Measurements from ENCODE around the gene N4BP3.
A peak's percentile ranks its signal among the peaks of the same experiment; 100 is the strongest.
"Not testable (repeated sequence)": the region's sequence is repeated elsewhere in the genome, so short reads cannot be mapped to it uniquely, and the experiment has no call there.

N4BP3 gene

DNA sequence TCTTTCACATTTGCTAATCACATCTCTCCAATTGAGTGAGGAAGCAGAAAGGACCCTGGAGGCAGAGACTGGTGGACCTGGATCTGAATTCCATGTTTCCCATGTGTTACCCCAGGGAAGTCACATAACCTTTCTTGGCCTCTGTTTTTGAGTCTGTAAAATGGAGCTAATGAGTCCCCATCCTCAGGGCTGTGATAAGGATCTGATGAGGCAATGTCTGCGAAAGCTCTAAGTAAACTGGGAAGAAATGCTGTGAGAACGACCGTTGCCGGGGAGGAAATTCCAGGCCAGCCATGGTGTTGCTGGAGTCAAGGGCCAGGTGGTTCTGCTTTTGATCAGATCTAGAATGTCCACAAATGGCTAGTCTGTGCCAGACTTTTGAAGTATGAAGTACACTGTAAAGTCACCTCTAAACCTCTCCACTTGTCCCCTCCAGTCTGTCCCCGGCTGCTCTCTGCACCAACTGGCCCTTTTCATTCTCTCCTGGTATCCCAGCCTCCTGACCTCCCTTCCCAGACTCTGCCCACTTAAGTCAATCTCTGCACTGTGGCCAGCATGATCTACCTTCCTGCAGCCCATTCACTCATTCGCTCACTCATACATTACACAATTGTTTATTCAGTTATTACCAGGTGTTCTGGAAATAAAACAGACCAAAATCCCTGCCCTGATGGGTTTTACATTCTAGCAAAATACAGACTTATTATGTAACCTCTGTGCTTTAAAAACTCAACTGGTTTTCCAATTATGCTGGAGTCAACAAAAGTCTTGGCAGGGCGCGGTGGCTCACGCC is 32.5 kb upstream of the N4BP3 start:
- Histone ChIP-seq H3K9me3 (ENCODE audit: control insufficient read depth, low read length) (no peaks in the 10 kb centered on the region), H3K27me3 (replicated peaks; ENCODE audit: control insufficient read depth, insufficient read depth, low read length) (peaks cover 36% of the 10 kb centered on the region), H3K9ac (ENCODE audit: low read length) (no peak overlapping the region), H3K4me1 (ENCODE audit: control insufficient read depth, insufficient read depth, low read length) (peaks cover 3% of the 10 kb centered on the region), H3K36me3 (ENCODE audit: control insufficient read depth, insufficient read depth, low read length, severe bottlenecking) (no peaks in the 10 kb centered on the region), H3K4me3 (ENCODE audit: low read length) (no peak overlapping the region)
- DNase-seq (ENCODE audit: low read depth): no peak

DNA sequence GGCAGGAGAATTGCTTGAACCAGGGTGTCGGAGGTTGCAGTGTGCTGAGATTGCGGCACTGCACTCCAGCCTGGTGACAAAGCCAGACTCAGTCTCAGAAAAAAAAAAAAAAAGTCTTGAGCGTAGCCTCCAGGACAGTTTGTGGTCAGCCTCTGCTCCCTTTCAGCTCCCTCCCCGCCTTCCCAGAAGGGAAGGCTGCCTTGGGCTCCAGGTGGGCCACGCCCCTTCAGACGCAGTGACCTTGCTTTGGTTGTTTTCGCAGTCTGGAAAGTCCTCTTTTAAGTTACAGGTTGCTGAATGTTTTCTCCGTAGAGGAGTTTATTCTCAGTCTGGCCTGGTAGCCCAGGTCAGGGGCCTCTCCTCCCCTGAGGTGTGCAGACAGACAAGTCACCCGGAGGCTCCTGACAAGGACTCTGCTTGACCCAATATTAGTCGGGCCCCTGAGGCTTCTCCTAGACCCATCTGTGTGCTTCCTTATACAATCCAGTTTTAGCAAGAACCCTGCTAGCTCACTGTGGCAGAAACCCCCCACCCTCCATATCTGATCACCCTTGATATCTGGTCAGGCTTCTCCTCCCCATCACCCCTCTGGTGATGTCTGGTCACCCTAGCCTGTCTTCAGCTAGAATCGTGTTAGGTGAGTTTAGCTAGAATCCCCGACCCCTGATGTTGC is 31.6 kb upstream of the N4BP3 start:
- Histone ChIP-seq H3K9me3 (ENCODE audit: control insufficient read depth, low read length) (no peaks in the 10 kb centered on the region), H3K4me1 (ENCODE audit: control insufficient read depth, insufficient read depth, low read length) (no peaks in the 10 kb centered on the region), H3K27me3 (replicated peaks; ENCODE audit: control insufficient read depth, insufficient read depth, low read length) (peaks cover 36% of the 10 kb centered on the region), H3K4me3 (ENCODE audit: low read length) (no peak overlapping the region), H3K9ac (ENCODE audit: low read length) (no peak overlapping the region), H3K36me3 (ENCODE audit: control insufficient read depth, insufficient read depth, low read length, severe bottlenecking) (no peaks in the 10 kb centered on the region)
- no peak for DNase-seq (ENCODE audit: low read depth)

DNA sequence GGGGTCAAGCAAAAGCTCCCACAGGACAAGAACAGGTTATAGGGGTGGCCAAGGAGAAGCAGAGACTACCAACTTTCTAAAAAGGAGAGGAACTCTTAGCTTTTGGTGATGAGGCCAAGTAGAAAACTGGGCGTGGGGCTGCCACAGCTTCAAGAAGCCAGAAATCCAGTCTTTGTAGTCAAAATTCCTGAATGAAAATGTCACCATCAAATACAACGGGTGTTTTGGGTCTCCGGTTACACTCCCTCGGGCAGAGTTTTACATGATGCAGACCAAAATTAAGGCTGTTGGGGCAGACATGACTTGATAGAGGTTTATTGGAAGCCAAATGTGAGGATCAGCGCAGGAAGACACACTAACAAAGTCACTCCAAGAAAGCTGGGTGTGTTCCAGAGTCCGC is 29.4 kb upstream of the N4BP3 start:
- H3K4me1 ChIP-seq (ENCODE audit: control insufficient read depth, insufficient read depth, low read length): no peaks in the 10 kb centered on the region
- H3K9me3 ChIP-seq (ENCODE audit: control insufficient read depth, low read length): no peaks in the 10 kb centered on the region
- no peak overlapping the region for H3K9ac ChIP-seq (ENCODE audit: low read length)
- H3K36me3 ChIP-seq (ENCODE audit: control insufficient read depth, insufficient read depth, low read length, severe bottlenecking): no peaks in the 10 kb centered on the region
- peak; percentile 25 for DNase-seq (ENCODE audit: low read depth)
- H3K27me3 ChIP-seq (replicated peaks; ENCODE audit: control insufficient read depth, insufficient read depth, low read length): peaks cover 36% of the 10 kb centered on the region
- no peak overlapping the region for H3K4me3 ChIP-seq (ENCODE audit: low read length)

DNA sequence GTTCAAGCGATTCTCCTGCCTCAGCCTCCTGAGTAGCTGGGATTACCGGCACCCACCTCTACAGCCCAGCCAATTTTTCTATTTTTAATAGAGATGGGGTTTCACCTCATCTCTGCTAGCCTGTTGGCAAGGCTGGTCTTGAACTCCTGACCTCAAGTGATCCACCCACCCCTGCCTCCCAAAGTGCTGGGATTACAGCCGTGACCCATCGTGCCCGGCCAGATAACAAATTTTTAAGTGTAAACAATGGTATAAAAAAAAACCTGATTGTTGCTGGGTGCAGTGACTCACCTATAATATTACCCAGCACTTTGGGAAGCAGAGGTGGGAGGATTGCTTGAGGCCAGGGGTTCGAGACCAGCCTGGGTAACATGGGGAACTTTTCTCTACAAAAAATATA is 28.0 kb upstream of the N4BP3 start:
- Histone ChIP-seq H3K9me3 (ENCODE audit: control insufficient read depth, low read length) (no peaks in the 10 kb centered on the region), H3K36me3 (ENCODE audit: control insufficient read depth, insufficient read depth, low read length, severe bottlenecking) (no peaks in the 10 kb centered on the region), H3K4me3 (ENCODE audit: low read length) (no peak overlapping the region), H3K9ac (ENCODE audit: low read length) (no peak overlapping the region), H3K27me3 (replicated peaks; ENCODE audit: control insufficient read depth, insufficient read depth, low read length) (peaks cover 30% of the 10 kb centered on the region), H3K4me1 (ENCODE audit: control insufficient read depth, insufficient read depth, low read length) (no peaks in the 10 kb centered on the region)
- no peak for DNase-seq (ENCODE audit: low read depth)

DNA sequence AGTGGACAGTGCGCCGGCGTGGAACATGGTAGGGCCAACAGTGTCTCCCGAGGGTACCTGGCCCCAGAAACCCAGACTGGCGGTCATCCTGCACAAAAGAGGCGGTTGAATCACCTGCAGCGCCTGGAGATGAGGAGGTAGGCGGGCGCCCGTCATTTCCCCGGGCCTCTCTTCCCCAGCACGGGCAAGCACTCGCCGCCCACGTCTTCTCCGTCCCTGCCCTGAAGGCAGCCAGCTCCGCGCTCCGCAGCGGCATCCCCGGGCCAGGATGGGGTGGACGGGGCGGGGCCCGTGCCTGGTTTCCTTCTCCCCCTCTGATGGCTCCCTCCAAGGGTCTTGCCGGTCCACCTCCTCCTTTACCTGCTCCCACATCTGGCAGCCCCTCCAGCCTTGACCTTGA is 27.1 kb upstream of the N4BP3 start:
- H3K9me3 ChIP-seq (ENCODE audit: control insufficient read depth, low read length): no peaks in the 10 kb centered on the region
- no peak overlapping the region for H3K9ac ChIP-seq (ENCODE audit: low read length)
- H3K36me3 ChIP-seq (ENCODE audit: control insufficient read depth, insufficient read depth, low read length, severe bottlenecking): no peaks in the 10 kb centered on the region
- peaks cover 21% of the 10 kb centered on the region for H3K27me3 ChIP-seq (replicated peaks; ENCODE audit: control insufficient read depth, insufficient read depth, low read length)
- no peak for DNase-seq (ENCODE audit: low read depth)
- H3K4me3 ChIP-seq (ENCODE audit: low read length): no peak overlapping the region
- no peaks in the 10 kb centered on the region for H3K4me1 ChIP-seq (ENCODE audit: control insufficient read depth, insufficient read depth, low read length)

DNA sequence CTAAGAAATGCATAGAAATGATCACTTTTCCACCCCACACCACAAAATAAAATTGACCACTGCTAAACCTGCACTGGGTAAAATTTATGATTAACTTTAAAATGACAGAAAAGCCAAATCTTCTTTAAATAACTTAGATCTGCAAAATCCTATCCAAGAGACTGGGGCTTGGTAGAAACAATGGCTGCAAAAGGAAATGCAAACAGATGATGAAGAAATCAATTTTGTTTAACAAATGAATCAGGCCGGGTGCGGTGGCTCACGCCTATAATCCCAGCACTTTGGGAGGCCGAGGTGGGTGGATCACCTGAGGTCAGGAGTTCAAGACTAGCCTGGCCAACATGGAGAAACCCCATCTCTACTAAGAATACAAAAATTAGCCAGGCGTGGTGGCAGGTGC is 26.1 kb upstream of the N4BP3 start:
- H3K9me3 ChIP-seq (ENCODE audit: control insufficient read depth, low read length); H3K9ac ChIP-seq (ENCODE audit: low read length); H3K4me1 ChIP-seq (ENCODE audit: control insufficient read depth, insufficient read depth, low read length); DNase-seq (ENCODE audit: low read depth); H3K4me3 ChIP-seq (ENCODE audit: low read length); H3K36me3 ChIP-seq (ENCODE audit: control insufficient read depth, insufficient read depth, low read length, severe bottlenecking): not testable (repeated sequence)
- H3K27me3 ChIP-seq (replicated peaks; ENCODE audit: control insufficient read depth, insufficient read depth, low read length): peaks cover 16% of the 10 kb centered on the region

DNA sequence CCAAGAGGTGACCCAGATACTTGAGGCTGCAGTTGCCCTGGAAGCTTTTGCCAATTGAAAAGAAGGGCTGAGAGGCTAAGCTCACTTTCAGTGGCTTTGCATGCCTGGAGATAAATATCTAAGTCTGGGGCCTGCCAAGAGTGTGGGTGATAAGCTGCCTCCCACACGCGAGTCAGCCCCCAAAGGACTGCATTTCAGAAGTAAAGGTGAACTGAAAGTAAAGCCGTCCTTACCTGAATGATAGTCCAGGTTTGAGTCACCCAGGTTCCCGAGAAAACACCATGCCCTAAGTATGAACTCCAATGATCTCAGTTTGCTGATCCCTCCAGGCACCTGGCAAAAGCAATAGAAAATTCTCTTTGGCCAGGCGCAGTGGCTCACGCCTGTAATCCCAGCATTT is 22.5 kb upstream of the N4BP3 start:
- Histone ChIP-seq H3K4me3 (ENCODE audit: low read length) (no peak overlapping the region), H3K9me3 (ENCODE audit: control insufficient read depth, low read length) (peaks cover 4% of the 10 kb centered on the region), H3K36me3 (ENCODE audit: control insufficient read depth, insufficient read depth, low read length, severe bottlenecking) (no peaks in the 10 kb centered on the region), H3K27me3 (replicated peaks; ENCODE audit: control insufficient read depth, insufficient read depth, low read length) (peaks cover 4% of the 10 kb centered on the region), H3K9ac (ENCODE audit: low read length) (no peak overlapping the region), H3K4me1 (ENCODE audit: control insufficient read depth, insufficient read depth, low read length) (no peaks in the 10 kb centered on the region)
- DNase-seq (ENCODE audit: low read depth): no peak

DNA sequence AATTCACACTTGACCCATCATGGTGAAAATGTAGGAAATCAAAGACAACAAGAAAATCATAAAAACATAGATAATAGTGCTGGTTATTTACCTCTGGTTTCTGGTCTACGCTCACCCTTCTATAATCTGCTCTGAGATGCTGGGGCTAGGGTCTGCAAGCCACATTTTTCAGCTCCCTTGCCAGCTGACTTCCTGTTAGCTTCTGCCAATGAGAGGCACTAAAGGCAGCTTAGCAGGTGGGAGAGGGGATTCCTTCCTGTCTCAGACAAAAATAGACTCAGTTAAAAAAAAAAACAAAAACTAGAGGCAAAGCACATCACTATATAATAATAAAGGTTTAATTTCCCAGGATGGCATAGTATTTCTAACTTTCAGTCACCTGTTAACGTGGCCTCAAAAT is 20.2 kb upstream of the N4BP3 start:
- Histone ChIP-seq H3K36me3 (ENCODE audit: control insufficient read depth, insufficient read depth, low read length, severe bottlenecking) (no peaks in the 10 kb centered on the region), H3K4me1 (ENCODE audit: control insufficient read depth, insufficient read depth, low read length) (no peaks in the 10 kb centered on the region), H3K9me3 (ENCODE audit: control insufficient read depth, low read length) (peaks cover 4% of the 10 kb centered on the region), H3K4me3 (ENCODE audit: low read length) (no peak overlapping the region), H3K27me3 (replicated peaks; ENCODE audit: control insufficient read depth, insufficient read depth, low read length) (peaks cover 7% of the 10 kb centered on the region), H3K9ac (ENCODE audit: low read length) (no peak overlapping the region)
- no peak for DNase-seq (ENCODE audit: low read depth)

DNA sequence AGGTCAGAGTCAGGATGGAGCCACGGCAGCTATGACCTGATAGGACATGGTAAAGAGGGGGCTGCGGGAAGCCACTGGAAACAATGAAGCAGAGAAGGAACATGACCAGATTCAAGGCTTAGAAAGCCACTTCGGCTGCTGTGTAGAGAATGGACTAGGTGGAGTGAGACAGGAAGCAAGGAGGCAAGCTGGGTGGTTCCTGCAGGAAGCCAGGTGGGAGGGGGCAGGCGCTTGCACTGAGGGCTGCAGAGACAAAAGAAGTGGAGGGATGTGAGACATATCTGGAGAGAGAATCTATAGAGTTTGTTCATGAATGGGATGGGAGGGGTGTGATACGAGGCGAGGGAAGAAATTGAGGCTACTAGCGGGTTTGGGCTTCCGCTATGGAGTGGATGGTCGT is 19.0 kb upstream of the N4BP3 start:
- H3K27me3 ChIP-seq (replicated peaks; ENCODE audit: control insufficient read depth, insufficient read depth, low read length): peaks cover 7% of the 10 kb centered on the region
- H3K4me3 ChIP-seq (ENCODE audit: low read length): no peak overlapping the region
- H3K9me3 ChIP-seq (ENCODE audit: control insufficient read depth, low read length): peaks cover 4% of the 10 kb centered on the region
- DNase-seq (ENCODE audit: low read depth): no peak
- H3K36me3 ChIP-seq (ENCODE audit: control insufficient read depth, insufficient read depth, low read length, severe bottlenecking): no peaks in the 10 kb centered on the region
- H3K9ac ChIP-seq (ENCODE audit: low read length): no peak overlapping the region
- H3K4me1 ChIP-seq (ENCODE audit: control insufficient read depth, insufficient read depth, low read length): no peaks in the 10 kb centered on the region

DNA sequence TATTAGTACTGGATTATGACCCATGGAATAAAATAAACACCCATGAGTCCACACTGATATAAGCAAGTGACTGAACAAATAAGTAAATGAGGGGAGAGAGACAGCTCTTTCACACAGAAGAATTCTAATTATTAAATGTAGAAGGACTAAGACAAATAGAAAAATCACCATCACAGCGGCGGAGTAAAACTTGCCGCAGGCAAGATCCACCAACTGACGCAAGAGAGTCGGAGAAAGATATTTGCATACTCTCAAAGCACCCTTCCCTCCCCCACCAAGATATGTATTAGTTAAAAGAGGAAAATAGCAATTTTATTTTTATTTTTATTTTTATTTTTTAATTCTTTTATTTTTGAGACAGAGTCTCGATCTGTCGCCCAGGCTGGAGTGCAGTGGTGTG is 14.6 kb upstream of the N4BP3 start:
- Histone ChIP-seq H3K4me1 (ENCODE audit: control insufficient read depth, insufficient read depth, low read length) (no peaks in the 10 kb centered on the region), H3K27me3 (replicated peaks; ENCODE audit: control insufficient read depth, insufficient read depth, low read length) (peaks cover 7% of the 10 kb centered on the region), H3K4me3 (ENCODE audit: low read length) (no peak overlapping the region), H3K9me3 (ENCODE audit: control insufficient read depth, low read length) (no peaks in the 10 kb centered on the region), H3K9ac (ENCODE audit: low read length) (no peak overlapping the region), H3K36me3 (ENCODE audit: control insufficient read depth, insufficient read depth, low read length, severe bottlenecking) (no peaks in the 10 kb centered on the region)
- DNase-seq (ENCODE audit: low read depth): no peak

DNA sequence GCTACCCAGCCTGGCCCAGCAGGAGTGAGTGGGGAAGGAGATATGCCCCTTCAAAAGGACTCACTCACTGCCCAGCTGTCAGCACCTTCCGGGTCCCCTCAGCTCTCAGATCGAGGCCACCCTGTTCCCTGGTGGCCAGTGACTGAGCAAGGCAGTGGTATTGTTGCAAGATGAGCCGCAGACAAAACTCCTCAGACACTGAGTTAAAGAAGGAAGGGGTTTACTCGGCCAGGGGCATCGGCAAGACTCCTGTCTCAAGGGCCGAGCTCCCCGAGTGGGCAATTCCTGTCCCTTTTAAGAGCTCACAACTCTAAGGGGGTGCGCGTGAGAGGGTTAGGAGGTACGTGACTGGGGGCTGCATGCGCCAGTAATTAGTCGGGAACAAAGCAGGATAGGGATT is 9.7 kb upstream of the N4BP3 start:
- Histone ChIP-seq H3K9ac (ENCODE audit: low read length) (no peak overlapping the region), H3K36me3 (ENCODE audit: control insufficient read depth, insufficient read depth, low read length, severe bottlenecking) (no peaks in the 10 kb centered on the region), H3K4me1 (ENCODE audit: control insufficient read depth, insufficient read depth, low read length) (no peaks in the 10 kb centered on the region), H3K4me3 (ENCODE audit: low read length) (no peak overlapping the region), H3K27me3 (replicated peaks; ENCODE audit: control insufficient read depth, insufficient read depth, low read length) (peaks cover 12% of the 10 kb centered on the region), H3K9me3 (ENCODE audit: control insufficient read depth, low read length) (no peaks in the 10 kb centered on the region)
- DNase-seq (ENCODE audit: low read depth): no peak
